ENCODE results near the gene PHACTR2.

- TF ChIP-seq CTCF (IDR thresholded peaks at IDR 0.05; ENCODE audit: insufficient read depth, low read depth, low read length), result no peak
- no peak for TF ChIP-seq EZH2 (IDR thresholded peaks at IDR 0.05; ENCODE audit: insufficient read depth, low read length)
Measured at GRCh38 chr6:143684486-143684885, 6.7 kb downstream of the PHACTR2 start.

Measured in astrocyte (in vitro differentiated cells and primary cell).